Tibial nerve (tissue), 3 donors: Measurements from ENCODE around the gene MAML3.

Experiments
- POLR2A ChIP-seq, 2 donors: fragments of 450-650 bp; IDR thresholded peaks; one replicate each; pipeline ENCODE4 v1.6.1; 2017; ENCODE audit warnings: antibody characterized with exemption in 2 of 2, mild to moderate bottlenecking in 2 of 2, moderate library complexity in 2 of 2
- TF ChIP-seq, protein P1 (sequence below), 5 experiments: fragments of 200-600 bp in 3 of 5; fragments of 450-650 bp in 2 of 5; sonication (generic) in 3 of 5; IDR thresholded peaks; one replicate each; pipeline ENCODE4 v1.5.1; 2016 to 2019; ENCODE audit warnings: antibody characterized with exemption in 5 of 5, mild to moderate bottlenecking in 3 of 5, moderate library complexity in 2 of 5

DNA sequence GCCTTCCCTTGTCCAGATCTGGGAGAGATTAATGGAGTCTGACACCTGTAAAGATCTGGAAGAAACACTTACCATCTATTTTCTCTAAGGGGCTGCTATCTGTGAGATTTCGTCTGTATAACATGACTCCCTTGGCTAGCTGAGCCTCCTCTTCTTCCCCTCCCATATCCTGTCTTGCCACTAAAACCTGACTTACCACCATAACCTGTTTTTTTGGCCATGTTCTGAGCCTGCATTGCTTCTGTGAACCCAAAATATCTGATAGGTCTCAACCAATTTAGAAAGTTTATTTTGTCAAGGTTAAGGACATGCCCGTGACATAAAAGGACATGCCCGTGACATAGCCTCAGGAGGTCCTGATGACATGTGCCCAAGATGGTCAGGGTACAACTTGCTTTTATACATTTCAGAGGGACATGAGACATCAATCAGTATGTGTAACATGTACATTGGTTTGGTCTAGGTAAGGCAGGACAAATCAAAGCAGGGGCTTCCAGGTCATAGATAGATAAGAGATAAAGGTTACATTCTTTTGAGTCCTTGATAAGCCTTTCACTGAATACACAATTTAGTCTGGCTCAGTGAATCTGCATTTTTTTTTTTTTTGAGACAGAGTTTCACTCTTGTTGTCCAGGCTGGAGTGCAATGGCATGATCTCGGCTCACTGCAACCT lies 476.9 kb downstream of the MAML3 start:
- TF ChIP-seq, protein P1, sequence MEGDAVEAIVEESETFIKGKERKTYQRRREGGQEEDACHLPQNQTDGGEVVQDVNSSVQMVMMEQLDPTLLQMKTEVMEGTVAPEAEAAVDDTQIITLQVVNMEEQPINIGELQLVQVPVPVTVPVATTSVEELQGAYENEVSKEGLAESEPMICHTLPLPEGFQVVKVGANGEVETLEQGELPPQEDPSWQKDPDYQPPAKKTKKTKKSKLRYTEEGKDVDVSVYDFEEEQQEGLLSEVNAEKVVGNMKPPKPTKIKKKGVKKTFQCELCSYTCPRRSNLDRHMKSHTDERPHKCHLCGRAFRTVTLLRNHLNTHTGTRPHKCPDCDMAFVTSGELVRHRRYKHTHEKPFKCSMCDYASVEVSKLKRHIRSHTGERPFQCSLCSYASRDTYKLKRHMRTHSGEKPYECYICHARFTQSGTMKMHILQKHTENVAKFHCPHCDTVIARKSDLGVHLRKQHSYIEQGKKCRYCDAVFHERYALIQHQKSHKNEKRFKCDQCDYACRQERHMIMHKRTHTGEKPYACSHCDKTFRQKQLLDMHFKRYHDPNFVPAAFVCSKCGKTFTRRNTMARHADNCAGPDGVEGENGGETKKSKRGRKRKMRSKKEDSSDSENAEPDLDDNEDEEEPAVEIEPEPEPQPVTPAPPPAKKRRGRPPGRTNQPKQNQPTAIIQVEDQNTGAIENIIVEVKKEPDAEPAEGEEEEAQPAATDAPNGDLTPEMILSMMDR (IDR thresholded peaks at IDR 0.05), result no peak
- TF ChIP-seq POLR2A (IDR thresholded peaks at IDR 0.05), result no peak
